Neuronal stem cell (in vitro differentiated cells): ENCODE data around the gene ACYP2.

Experiments
- DNase-seq: peaks from one replicate; pipeline ENCODE4 v3.0.0-alpha.2; 2013; ENCODE audit warnings: low spot score
- H2AFZ ChIP-seq: one replicate; pipeline ENCODE4 v1.6.1; 2013; ENCODE audit warnings: mild to moderate bottlenecking, low read length, inconsistent platforms
- H2AK5ac ChIP-seq: 2 replicates; pipeline ENCODE4 v1.6.1; 2013; ENCODE audit warnings: low read depth, mild to moderate bottlenecking, inconsistent platforms, low read length, moderate library complexity, mixed read lengths
- H2BK120ac ChIP-seq: 2 replicates; pipeline ENCODE4 v1.6.1; 2013; ENCODE audit warnings: low read depth, mild to moderate bottlenecking, inconsistent platforms, low read length, moderate library complexity, mixed read lengths
- H2BK12ac ChIP-seq: one replicate; pipeline ENCODE4 v1.6.1; 2013; ENCODE audit warnings: low read length, inconsistent platforms
- H2BK15ac ChIP-seq: 2 replicates; pipeline ENCODE4 v1.6.1; 2013; ENCODE audit warnings: mild to moderate bottlenecking, low read length, inconsistent platforms, mixed read lengths
- H2BK5ac ChIP-seq: one replicate; pipeline ENCODE4 v1.6.1; 2013; ENCODE audit warnings: inconsistent platforms, mild to moderate bottlenecking, low read length, moderate library complexity
- H3K14ac ChIP-seq: one replicate; pipeline ENCODE4 v1.6.1; 2013; ENCODE audit warnings: low read length, inconsistent platforms
- H3K18ac ChIP-seq: 2 replicates; pipeline ENCODE4 v1.6.1; 2013; ENCODE audit warnings: low read length, inconsistent platforms
- H3K23ac ChIP-seq: 2 replicates; pipeline ENCODE4 v1.6.1; 2013; ENCODE audit warnings: low read depth, mild to moderate bottlenecking, mixed read lengths, low read length, inconsistent platforms; ENCODE audit not compliant: poor library complexity
- H3K27ac ChIP-seq: replicated peaks from 3 replicates; pipeline ENCODE4 v1.5.1; 2013; ENCODE audit warnings: low read length, inconsistent platforms
- H3K27me3 ChIP-seq, 3 experiments: 2 replicates each; pipeline ENCODE4 v1.6.1; 2013; ENCODE audit warnings: low read length in 3 of 3, mild to moderate bottlenecking in 2 of 3, inconsistent platforms in 1 of 3, low read depth in 1 of 3, mixed read lengths in 1 of 3, moderate library complexity in 1 of 3; ENCODE audit not compliant: control insufficient read depth in 3 of 3, insufficient read depth in 3 of 3
- H3K36me3 ChIP-seq, 2 donors: replicated peaks in 1 of 2; 2 replicates each; pipeline ENCODE4 v1.6.1; 2013; ENCODE audit warnings: low read length in 2 of 2; ENCODE audit not compliant: control insufficient read depth in 2 of 2, insufficient read depth in 2 of 2
- H3K4ac ChIP-seq: 2 replicates; pipeline ENCODE4 v1.6.1; 2013; ENCODE audit warnings: inconsistent platforms, mild to moderate bottlenecking, low read length, moderate library complexity
- H3K4me1 ChIP-seq, 2 donors: 1 replicate in 1 of 2; 2 replicates in 1 of 2; pipeline ENCODE4 v1.6.1; 2013; ENCODE audit warnings: low read length in 2 of 2, low read depth in 1 of 2; ENCODE audit not compliant: control insufficient read depth in 2 of 2, insufficient read depth in 1 of 2
- H3K4me2 ChIP-seq: one replicate; pipeline ENCODE4 v1.6.1; 2013; ENCODE audit warnings: mild to moderate bottlenecking, low read length, inconsistent platforms; ENCODE audit not compliant: insufficient read depth, poor library complexity, severe bottlenecking
- H3K4me3 ChIP-seq, 2 donors: 2 replicates each; pipeline ENCODE4 v1.5.1; 2013; ENCODE audit warnings: low read length in 2 of 2, mild to moderate bottlenecking in 2 of 2, inconsistent platforms in 1 of 2, moderate library complexity in 1 of 2
- H3K79me1 ChIP-seq: one replicate; pipeline ENCODE4 v1.6.1; 2013; ENCODE audit warnings: low read depth, mild to moderate bottlenecking, inconsistent platforms, low read length, moderate library complexity
- H3K9ac ChIP-seq: one replicate; pipeline ENCODE4 v1.6.1; 2013; ENCODE audit warnings: mild to moderate bottlenecking, low read depth, low read length, inconsistent platforms; ENCODE audit not compliant: poor library complexity
- H3K9me3 ChIP-seq, 2 donors: replicated peaks in 1 of 2; 2 replicates each; pipeline versions ENCODE3 to v1.6.1; 2013; ENCODE audit warnings: low read length in 2 of 2, mild to moderate bottlenecking in 2 of 2, inconsistent platforms in 1 of 2, low read depth in 1 of 2, mixed read lengths in 1 of 2, moderate library complexity in 1 of 2; ENCODE audit not compliant: control insufficient read depth in 2 of 2, insufficient read depth in 1 of 2
- H4K8ac ChIP-seq: one replicate; pipeline ENCODE4 v1.6.1; 2013; ENCODE audit warnings: low read depth, mild to moderate bottlenecking, inconsistent platforms, low read length, moderate library complexity
- H4K91ac ChIP-seq: one replicate; pipeline ENCODE4 v1.6.1; 2013; ENCODE audit warnings: low read length, low read depth, mild to moderate bottlenecking, inconsistent platforms; ENCODE audit not compliant: poor library complexity
- WGBS, 2 donors: extraction: QIAGEN DNeasy Blood & Tissue Kit; methylation state at CpG; one replicate each; pipeline ENCODE4 v1.1.7; 2013; ENCODE audit warnings: missing lambda C conversion rate in 2 of 2, mixed read lengths in 1 of 2; ENCODE audit not compliant: insufficient read length in 2 of 2, insufficient replicate concordance in 1 of 2; ENCODE audit errors: extremely low coverage in 2 of 2; 5-methylcytosine and 5-hydroxymethylcytosine counted together

Gene ACYP2

DNA sequence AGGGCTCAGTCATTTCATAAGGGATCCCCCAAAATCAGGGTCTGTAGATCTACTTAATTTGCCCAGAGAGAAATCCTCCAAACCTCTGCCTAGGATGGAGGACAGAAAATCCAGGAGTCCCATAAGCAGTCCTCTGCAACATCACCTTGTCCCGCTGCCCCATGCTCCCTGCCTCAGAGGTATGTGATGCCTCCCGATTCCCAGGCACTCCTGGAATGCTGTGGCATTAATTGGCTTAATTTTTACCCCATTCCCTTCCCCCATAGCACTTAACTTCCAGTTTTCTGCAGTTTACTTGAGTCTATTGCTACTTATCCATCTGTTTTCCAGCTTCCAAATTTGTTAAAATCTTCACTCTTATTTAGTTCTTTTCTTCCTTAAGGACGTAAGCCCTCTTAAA lies 232.2 kb downstream of the ACYP2 start:
- no peak for DNase-seq
- Histone ChIP-seq H2BK12ac (no peak overlapping the region), H3K9ac (no peak overlapping the region), H2AK5ac (no peak overlapping the region), H3K4me2 (no peak overlapping the region), H2AFZ (no peak overlapping the region), H3K36me3 (no peaks in the 10 kb centered on the region), H3K27ac (no peak overlapping the region), H3K79me1 (no peaks in the 10 kb centered on the region), H2BK5ac (no peak overlapping the region), H4K8ac (no peak overlapping the region), H3K18ac (no peak overlapping the region), H3K14ac (no peak overlapping the region), H2BK120ac (no peak overlapping the region), H3K4me3 (no peak overlapping the region), H3K9me3 (no peaks in the 10 kb centered on the region), H2BK15ac (no peak overlapping the region), H3K27me3 (peaks cover 0 to 2% (median 0%) of the 10 kb centered on the region in 3 experiments), H4K91ac (no peak overlapping the region), H3K4ac (no peak overlapping the region), H3K23ac (no peak overlapping the region), H3K4me1 (no peaks in the 10 kb centered on the region)
- WGBS, 2 donors, result no CpG with 5 or more reads among the region's 3 CpGs

DNA sequence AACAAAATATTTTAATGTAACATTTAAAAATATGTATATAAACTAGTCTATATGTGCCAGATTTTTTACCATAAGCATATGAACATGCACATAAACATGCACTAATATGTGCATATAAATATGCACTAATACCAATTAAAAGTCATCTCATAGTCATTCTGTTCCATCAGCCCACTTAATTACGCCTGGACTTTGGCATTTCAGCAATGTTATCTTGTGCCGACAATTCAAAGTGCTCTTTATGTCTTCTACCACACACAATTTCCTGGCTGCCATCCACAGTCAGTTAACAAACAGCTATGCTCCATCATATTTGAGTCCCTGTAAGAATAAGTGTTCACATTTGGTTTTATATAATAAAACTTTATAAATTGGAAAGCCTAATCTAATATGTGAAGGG lies 233.2 kb downstream of the ACYP2 start:
- no peak overlapping the region for H2BK15ac ChIP-seq
- H2AFZ ChIP-seq, result no peak overlapping the region
- H3K27me3 ChIP-seq, result peaks cover 0 to 2% (median 0%) of the 10 kb centered on the region in 3 experiments
- no peaks in the 10 kb centered on the region for H3K79me1 ChIP-seq
- H2BK5ac ChIP-seq, result no peak overlapping the region
- H2BK120ac ChIP-seq, result no peak overlapping the region
- no peak overlapping the region for H3K18ac ChIP-seq
- no peak overlapping the region for H3K4me2 ChIP-seq
- no peaks in the 10 kb centered on the region for H3K9me3 ChIP-seq
- no peak overlapping the region for H3K9ac ChIP-seq
- H3K4ac ChIP-seq, result no peak overlapping the region
- no peak overlapping the region for H3K14ac ChIP-seq
- WGBS, 2 donors, result no CpG with 5 or more reads among the region's 2 CpGs
- no peak overlapping the region for H4K91ac ChIP-seq
- no peak overlapping the region for H4K8ac ChIP-seq
- H2BK12ac ChIP-seq, result no peak overlapping the region
- no peaks in the 10 kb centered on the region for H3K4me1 ChIP-seq
- no peak overlapping the region for H2AK5ac ChIP-seq
- H3K4me3 ChIP-seq, result no peak overlapping the region
- H3K36me3 ChIP-seq, result no peaks in the 10 kb centered on the region
- H3K23ac ChIP-seq, result no peak overlapping the region
- no peak overlapping the region for H3K27ac ChIP-seq
- DNase-seq, result no peak

DNA sequence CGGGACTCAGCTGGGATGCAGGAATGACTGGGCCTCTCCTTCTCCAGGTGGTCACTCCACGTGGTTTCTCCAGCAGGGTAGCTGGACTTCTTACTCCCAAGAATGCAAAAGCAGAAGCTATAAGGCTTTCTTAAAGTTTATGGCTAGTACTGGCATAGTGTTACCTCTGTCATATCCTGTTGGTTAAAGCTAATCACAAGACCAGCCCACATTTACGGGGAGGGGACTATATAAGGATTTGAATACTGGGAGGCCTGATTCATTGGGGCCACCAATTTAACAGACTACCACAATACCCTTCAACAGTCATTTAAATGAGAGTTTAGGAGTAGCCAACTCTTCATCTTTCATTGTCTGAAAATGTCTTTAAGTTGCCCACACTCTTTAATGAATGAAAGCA lies 235.0 kb downstream of the ACYP2 start:
- Histone ChIP-seq H3K9me3 (no peaks in the 10 kb centered on the region), H3K79me1 (no peaks in the 10 kb centered on the region), H2AK5ac (no peak overlapping the region), H3K18ac (no peak overlapping the region), H2BK5ac (no peak overlapping the region), H2BK15ac (no peak overlapping the region), H3K23ac (no peak overlapping the region), H2BK120ac (no peak overlapping the region), H2BK12ac (no peak overlapping the region), H4K8ac (no peak overlapping the region), H3K4me3 (no peak overlapping the region), H3K36me3 (no peaks in the 10 kb centered on the region), H3K27me3 (peaks cover 0 to 2% (median 0%) of the 10 kb centered on the region in 3 experiments), H3K4me2 (no peak overlapping the region), H3K4ac (no peak overlapping the region), H3K4me1 (no peaks in the 10 kb centered on the region), H3K9ac (no peak overlapping the region), H2AFZ (no peak overlapping the region), H3K27ac (no peak overlapping the region), H4K91ac (no peak overlapping the region), H3K14ac (no peak overlapping the region)
- no CpG with 5 or more reads among the region's 3 CpGs for WGBS, 2 donors
- DNase-seq, result no peak

DNA sequence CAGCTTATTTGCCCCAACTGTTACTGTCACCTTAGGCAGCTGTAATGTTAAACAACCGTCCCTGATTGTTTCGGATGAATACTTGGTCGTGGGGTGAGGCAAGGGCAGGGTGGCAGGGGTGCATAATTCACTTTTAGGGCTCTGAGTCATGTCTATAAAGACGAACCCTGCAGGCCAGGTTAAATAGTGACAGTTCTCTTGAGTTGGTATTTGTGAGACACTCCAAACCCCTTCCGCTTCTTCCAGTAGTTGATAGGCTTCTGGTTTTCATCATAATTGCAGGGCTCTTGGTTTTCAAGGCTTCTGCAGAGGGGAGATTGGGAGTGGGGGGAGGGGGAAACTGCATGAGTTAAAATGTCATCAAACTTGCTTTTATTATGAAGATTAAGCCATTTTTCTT lies 237.8 kb downstream of the ACYP2 start:
- no peak overlapping the region for H3K4me3 ChIP-seq
- no peak overlapping the region for H3K9ac ChIP-seq
- no peaks in the 10 kb centered on the region for H3K27me3 ChIP-seq
- H3K4me2 ChIP-seq, result no peak overlapping the region
- H3K23ac ChIP-seq, result no peak overlapping the region
- no peak overlapping the region for H2BK15ac ChIP-seq
- H4K91ac ChIP-seq, result no peak overlapping the region
- no peak overlapping the region for H2BK120ac ChIP-seq
- no peak overlapping the region for H2AK5ac ChIP-seq
- no peak overlapping the region for H3K4ac ChIP-seq
- no peak overlapping the region for H4K8ac ChIP-seq
- peaks cover 0 to 2% of the 10 kb centered on the region in 2 donors for H3K4me1 ChIP-seq
- no peak overlapping the region for H2BK5ac ChIP-seq
- no peaks in the 10 kb centered on the region for H3K36me3 ChIP-seq
- no peaks in the 10 kb centered on the region for H3K9me3 ChIP-seq
- no peak overlapping the region for H2BK12ac ChIP-seq
- H3K27ac ChIP-seq, result no peak overlapping the region
- WGBS, 2 donors, result no CpG with 5 or more reads among the region's 5 CpGs
- no peak overlapping the region for H3K18ac ChIP-seq
- H3K14ac ChIP-seq, result no peak overlapping the region
- no peaks in the 10 kb centered on the region for H3K79me1 ChIP-seq
- DNase-seq, result no peak
- H2AFZ ChIP-seq, result no peak overlapping the region
